Measurements from ENCODE around the gene FGF22. TPM values are rescaled to one million over a fixed set of nuclear protein-coding genes. Genes with fewer than 3 reads are reported as not detected.

FGF22 gene
- polyA plus RNA-seq, 2 donors = 0.53 to 0.86 TPM

DNA sequence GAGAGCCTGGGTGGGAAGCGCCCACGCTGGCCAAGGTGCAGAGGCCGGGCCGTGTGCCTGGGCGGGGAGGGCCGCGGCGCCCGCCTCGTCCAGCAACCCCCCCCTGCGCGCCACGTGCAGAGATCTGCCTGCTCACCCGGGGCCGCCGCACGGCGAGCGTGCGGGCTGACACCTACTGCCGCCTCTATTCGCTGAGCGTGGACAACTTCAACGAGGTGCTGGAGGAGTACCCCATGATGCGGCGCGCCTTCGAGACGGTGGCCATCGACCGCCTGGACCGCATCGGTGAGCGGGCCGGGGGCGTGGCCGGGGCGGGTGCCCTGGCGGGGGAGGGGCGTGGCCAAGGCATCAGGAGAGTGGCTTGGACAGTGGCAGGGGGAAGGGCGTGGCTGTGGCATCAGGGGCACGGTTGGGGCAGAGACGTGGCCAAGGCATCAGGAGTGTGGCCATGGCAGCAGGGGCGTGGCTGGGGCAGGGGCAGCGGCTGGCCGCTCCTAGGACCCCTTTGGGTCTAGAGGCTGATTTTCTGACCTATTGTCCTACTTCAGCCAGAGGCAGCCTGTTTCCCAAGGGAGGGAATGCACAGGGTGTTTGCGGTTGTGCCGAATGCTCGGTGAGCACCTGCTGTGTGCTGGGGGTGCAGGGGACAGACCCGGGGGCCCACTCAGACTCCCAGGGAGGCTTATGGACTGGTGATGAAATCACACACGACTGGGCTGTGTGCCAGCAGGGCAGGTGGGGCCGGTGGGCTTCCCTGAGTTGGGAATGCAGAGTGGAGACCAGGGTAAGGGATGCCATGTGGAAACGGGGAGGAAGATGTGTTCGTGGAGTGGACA is 25.7 kb upstream of the FGF22 start:
- H3K36me3 ChIP-seq (ENCODE audit: control insufficient read depth in 2 of 2, insufficient read depth in 2 of 2, low read length in 1 of 2) = peaks cover 0 to 11% of the 10 kb centered on the region in 2 donors
- H3K9me3 ChIP-seq (ENCODE audit: control insufficient read depth in 2 of 2, insufficient read depth in 1 of 2, low read depth in 1 of 2, low read length in 1 of 2) = peaks cover 0 to 4% of the 10 kb centered on the region in 2 donors
- H3K4me3 ChIP-seq (ENCODE audit: low read depth in 1 of 2, low read length in 2 of 2) = no peak overlapping the region
- peaks cover 0 to 3% of the 10 kb centered on the region in 2 donors for H3K4me1 ChIP-seq (ENCODE audit: control insufficient read depth in 2 of 2, insufficient read depth in 2 of 2, low read length in 1 of 2)
- H3K27me3 ChIP-seq (ENCODE audit: control insufficient read depth in 1 of 2, insufficient read depth in 2 of 2, low read length in 2 of 2) = peaks cover 0 to 4% of the 10 kb centered on the region in 2 donors
- no peak overlapping the region for H3K27ac ChIP-seq (ENCODE audit: low read depth in 2 of 2, low read length in 1 of 2)
- WGBS, 2 donors = 76 to 78% methylated on average over 43 to 54 of the region's 54 CpGs

DNA sequence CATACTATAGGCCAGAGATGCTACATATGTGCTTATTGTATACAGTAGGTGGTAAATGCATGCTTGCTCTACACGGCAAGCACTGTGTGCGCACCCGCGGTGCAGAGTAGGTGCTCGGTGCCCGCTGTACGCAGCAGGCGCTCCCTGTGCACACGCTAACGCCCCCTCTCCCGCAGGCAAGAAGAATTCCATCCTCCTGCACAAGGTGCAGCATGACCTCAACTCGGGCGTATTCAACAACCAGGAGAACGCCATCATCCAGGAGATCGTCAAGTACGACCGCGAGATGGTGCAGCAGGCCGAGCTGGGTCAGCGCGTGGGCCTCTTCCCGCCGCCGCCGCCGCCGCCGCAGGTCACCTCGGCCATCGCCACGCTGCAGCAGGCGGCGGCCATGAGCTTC is 24.1 kb upstream of the FGF22 start:
- Histone ChIP-seq H3K4me3 (ENCODE audit: low read depth in 1 of 2, low read length in 2 of 2) (no peak overlapping the region), H3K9me3 (ENCODE audit: control insufficient read depth in 2 of 2, insufficient read depth in 1 of 2, low read depth in 1 of 2, low read length in 1 of 2) (peaks cover 0 to 4% of the 10 kb centered on the region in 2 donors), H3K27ac (ENCODE audit: low read depth in 2 of 2, low read length in 1 of 2) (peak overlapping the region in 1 of 2 donors; percentile 11), H3K27me3 (ENCODE audit: control insufficient read depth in 1 of 2, insufficient read depth in 2 of 2, low read length in 2 of 2) (peaks cover 0 to 4% of the 10 kb centered on the region in 2 donors), H3K4me1 (ENCODE audit: control insufficient read depth in 2 of 2, insufficient read depth in 2 of 2, low read length in 1 of 2) (peaks cover 0 to 3% of the 10 kb centered on the region in 2 donors), H3K36me3 (ENCODE audit: control insufficient read depth in 2 of 2, insufficient read depth in 2 of 2, low read length in 1 of 2) (peaks cover 0 to 27% of the 10 kb centered on the region in 2 donors)
- 17 to 24% methylated on average over 33 of the region's 33 CpGs for WGBS, 2 donors

DNA sequence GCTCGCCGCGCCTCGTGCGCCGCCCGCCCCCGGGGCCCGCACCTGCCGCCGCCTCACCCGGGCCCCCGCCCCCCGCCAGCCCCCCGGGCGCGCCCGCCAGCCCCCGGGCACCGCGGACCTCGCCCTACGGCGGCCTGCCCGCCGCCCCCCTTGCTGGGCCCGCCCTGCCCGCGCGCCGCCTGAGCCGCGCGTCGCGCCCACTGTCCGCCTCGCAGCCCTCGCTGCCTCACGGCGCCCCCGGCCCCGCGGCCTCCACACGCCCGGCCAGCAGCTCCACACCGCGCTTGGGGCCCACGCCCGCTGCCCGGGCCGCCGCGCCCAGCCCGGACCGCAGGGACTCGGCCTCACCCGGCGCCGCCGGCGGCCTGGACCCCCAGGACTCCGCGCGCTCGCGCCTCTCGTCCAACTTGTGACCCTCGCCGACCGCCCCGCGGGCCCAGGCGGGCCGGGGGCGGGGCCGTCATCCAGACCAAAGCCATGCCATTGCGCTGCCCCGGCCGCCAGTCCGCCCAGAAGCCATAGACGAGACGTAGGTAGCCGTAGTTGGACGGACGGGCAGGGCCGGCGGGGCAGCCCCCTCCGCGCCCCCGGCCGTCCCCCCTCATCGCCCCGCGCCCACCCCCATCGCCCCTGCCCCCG is 23.5 kb upstream of the FGF22 start:
- 16 to 25% methylated on average over 23 to 97 of the region's 97 CpGs for WGBS, 2 donors
- Histone ChIP-seq H3K4me3 (ENCODE audit: low read depth in 1 of 2, low read length in 2 of 2) (peak overlapping the region; percentile 6 to 53), H3K27ac (ENCODE audit: low read depth in 2 of 2, low read length in 1 of 2) (no peak overlapping the region)

DNA sequence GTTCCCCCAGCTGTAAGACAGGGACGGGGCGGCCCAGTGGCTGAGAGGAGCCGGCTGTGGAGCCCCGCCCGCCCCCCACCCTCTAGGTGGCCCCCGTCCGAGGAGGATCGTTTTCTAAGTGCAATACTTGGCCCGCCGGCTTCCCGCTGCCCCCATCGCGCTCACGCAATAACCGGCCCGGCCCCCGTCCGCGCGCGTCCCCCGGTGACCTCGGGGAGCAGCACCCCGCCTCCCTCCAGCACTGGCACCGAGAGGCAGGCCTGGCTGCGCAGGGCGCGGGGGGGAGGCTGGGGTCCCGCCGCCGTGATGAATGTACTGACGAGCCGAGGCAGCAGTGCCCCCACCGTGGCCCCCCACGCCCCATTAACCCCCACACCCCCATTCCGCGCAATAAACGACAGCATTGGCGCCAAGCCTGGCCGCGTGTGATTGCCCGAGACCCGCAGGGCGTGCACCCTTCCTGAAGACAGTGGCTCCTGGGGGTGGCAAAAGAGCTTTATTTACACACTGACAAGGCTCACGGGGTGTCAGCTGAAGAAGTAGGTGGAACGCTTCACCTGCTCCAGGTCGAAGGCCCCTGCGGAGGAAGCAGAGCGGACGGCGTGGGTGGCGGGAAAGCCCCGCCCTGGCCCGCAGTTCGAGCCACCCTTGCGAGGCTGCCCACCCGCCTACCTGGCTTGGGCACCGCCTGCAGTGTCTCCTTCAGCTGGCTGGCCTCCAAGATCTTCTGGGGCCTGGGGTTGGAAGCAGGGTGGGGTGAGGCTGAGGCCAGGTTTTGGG is 22.7 kb upstream of the FGF22 start:
- H3K4me1 ChIP-seq (ENCODE audit: control insufficient read depth in 2 of 2, insufficient read depth in 2 of 2, low read length in 1 of 2) = peaks cover 0 to 3% of the 10 kb centered on the region in 2 donors
- peaks cover 0 to 37% of the 10 kb centered on the region in 2 donors for H3K36me3 ChIP-seq (ENCODE audit: control insufficient read depth in 2 of 2, insufficient read depth in 2 of 2, low read length in 1 of 2)

More for the DNA sequence above, 23.5 kb upstream of the FGF22 start:
- peaks cover 0 to 2% of the 10 kb centered on the region in 2 donors for H3K27me3 ChIP-seq (ENCODE audit: control insufficient read depth in 1 of 2, insufficient read depth in 2 of 2, low read length in 2 of 2)
- peaks cover 0 to 3% of the 10 kb centered on the region in 2 donors for H3K4me1 ChIP-seq (ENCODE audit: control insufficient read depth in 2 of 2, insufficient read depth in 2 of 2, low read length in 1 of 2)
- H3K36me3 ChIP-seq (ENCODE audit: control insufficient read depth in 2 of 2, insufficient read depth in 2 of 2, low read length in 1 of 2) = peaks cover 0 to 30% of the 10 kb centered on the region in 2 donors
- H3K9me3 ChIP-seq (ENCODE audit: control insufficient read depth in 2 of 2, insufficient read depth in 1 of 2, low read depth in 1 of 2, low read length in 1 of 2) = peaks cover 0 to 4% of the 10 kb centered on the region in 2 donors

DNA sequence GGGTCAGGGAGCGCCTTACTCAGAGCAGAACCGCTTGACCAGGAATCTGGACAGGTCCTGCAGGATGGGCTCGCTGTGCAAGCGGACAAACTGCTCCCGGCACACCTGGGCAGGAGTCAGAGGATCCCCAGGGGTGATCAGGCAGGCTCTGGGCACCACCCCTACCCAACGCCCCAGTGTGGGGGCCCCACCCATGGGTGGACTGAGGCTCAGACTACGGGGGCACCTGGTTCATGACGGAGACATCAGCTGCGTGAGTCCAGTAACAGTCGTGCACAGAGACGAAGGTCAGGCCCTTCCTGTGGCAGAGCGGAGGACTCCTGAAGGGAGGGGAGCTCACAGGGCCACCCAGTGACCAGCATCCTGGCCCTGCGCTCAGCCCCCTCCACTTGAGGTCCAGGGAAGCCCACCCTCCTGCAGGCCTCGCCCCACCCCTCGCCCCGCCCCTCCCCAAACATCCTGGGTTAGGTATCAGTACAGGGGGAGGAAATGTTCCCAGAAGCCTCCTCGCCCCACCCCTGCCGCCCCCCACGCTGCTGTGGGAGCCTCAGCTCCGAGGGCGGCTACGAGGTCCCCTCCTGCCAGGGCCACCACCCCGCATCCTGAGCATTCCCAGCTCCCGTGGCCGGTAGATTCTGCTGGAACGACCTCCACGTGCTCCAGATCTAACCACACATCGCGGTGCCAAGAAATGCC is 22.0 kb upstream of the FGF22 start:
- no peaks in the 10 kb centered on the region for H3K27me3 ChIP-seq (ENCODE audit: control insufficient read depth in 1 of 2, insufficient read depth in 2 of 2, low read length in 2 of 2)
- peaks cover 0 to 45% of the 10 kb centered on the region in 2 donors for H3K36me3 ChIP-seq (ENCODE audit: control insufficient read depth in 2 of 2, insufficient read depth in 2 of 2, low read length in 1 of 2)
- 83% methylated on average over 26 to 29 of the region's 29 CpGs for WGBS, 2 donors
- peaks cover 0 to 3% of the 10 kb centered on the region in 2 donors for H3K4me1 ChIP-seq (ENCODE audit: control insufficient read depth in 2 of 2, insufficient read depth in 2 of 2, low read length in 1 of 2)
- H3K4me3 ChIP-seq (ENCODE audit: low read depth in 1 of 2, low read length in 2 of 2) = no peak overlapping the region
- peak overlapping the region in 1 of 2 donors; percentile 38 for H3K27ac ChIP-seq (ENCODE audit: low read depth in 2 of 2, low read length in 1 of 2)
- H3K9me3 ChIP-seq (ENCODE audit: control insufficient read depth in 2 of 2, insufficient read depth in 1 of 2, low read depth in 1 of 2, low read length in 1 of 2) = peaks cover 0 to 4% of the 10 kb centered on the region in 2 donors

More for the DNA sequence above, 22.7 kb upstream of the FGF22 start:
- Histone ChIP-seq H3K27ac (ENCODE audit: low read depth in 2 of 2, low read length in 1 of 2) (peak overlapping the region; percentile 54 to 58), H3K27me3 (ENCODE audit: control insufficient read depth in 1 of 2, insufficient read depth in 2 of 2, low read length in 2 of 2) (no peaks in the 10 kb centered on the region), H3K4me3 (ENCODE audit: low read depth in 1 of 2, low read length in 2 of 2) (peak overlapping the region in 1 of 2 donors; percentile 53), H3K9me3 (ENCODE audit: control insufficient read depth in 2 of 2, insufficient read depth in 1 of 2, low read depth in 1 of 2, low read length in 1 of 2) (peaks cover 0 to 4% of the 10 kb centered on the region in 2 donors)
- 74 to 75% methylated on average over 53 to 58 of the region's 58 CpGs for WGBS, 2 donors

DNA sequence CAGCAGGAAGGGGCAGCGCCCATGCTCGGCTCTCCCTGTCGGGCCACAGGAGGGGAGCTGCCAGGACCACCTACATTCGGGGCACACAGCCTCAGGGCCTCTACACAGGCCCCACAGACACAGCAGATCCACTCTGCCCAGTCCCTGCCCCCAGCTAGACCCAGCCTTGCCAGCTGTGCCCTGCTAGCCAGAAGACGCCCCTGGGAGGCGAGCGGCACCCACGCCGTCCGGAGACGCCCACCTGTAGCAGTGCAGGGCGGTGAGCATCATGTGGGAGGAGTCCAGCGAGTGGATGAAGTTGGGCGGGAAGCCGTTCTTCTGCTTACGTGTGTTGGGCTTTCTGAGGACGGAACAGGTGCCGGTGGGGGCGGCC is 21.4 kb upstream of the FGF22 start:
- Histone ChIP-seq H3K4me3 (ENCODE audit: low read depth in 1 of 2, low read length in 2 of 2) (no peak overlapping the region), H3K4me1 (ENCODE audit: control insufficient read depth in 2 of 2, insufficient read depth in 2 of 2, low read length in 1 of 2) (peaks cover 0 to 3% of the 10 kb centered on the region in 2 donors), H3K27me3 (ENCODE audit: control insufficient read depth in 1 of 2, insufficient read depth in 2 of 2, low read length in 2 of 2) (no peaks in the 10 kb centered on the region), H3K9me3 (ENCODE audit: control insufficient read depth in 2 of 2, insufficient read depth in 1 of 2, low read depth in 1 of 2, low read length in 1 of 2) (peaks cover 0 to 4% of the 10 kb centered on the region in 2 donors), H3K36me3 (ENCODE audit: control insufficient read depth in 2 of 2, insufficient read depth in 2 of 2, low read length in 1 of 2) (peaks cover 0 to 50% of the 10 kb centered on the region in 2 donors), H3K27ac (ENCODE audit: low read depth in 2 of 2, low read length in 1 of 2) (peak overlapping the region in 1 of 2 donors; percentile 38)
- WGBS, 2 donors = 87 to 91% methylated on average over 19 of the region's 19 CpGs

DNA sequence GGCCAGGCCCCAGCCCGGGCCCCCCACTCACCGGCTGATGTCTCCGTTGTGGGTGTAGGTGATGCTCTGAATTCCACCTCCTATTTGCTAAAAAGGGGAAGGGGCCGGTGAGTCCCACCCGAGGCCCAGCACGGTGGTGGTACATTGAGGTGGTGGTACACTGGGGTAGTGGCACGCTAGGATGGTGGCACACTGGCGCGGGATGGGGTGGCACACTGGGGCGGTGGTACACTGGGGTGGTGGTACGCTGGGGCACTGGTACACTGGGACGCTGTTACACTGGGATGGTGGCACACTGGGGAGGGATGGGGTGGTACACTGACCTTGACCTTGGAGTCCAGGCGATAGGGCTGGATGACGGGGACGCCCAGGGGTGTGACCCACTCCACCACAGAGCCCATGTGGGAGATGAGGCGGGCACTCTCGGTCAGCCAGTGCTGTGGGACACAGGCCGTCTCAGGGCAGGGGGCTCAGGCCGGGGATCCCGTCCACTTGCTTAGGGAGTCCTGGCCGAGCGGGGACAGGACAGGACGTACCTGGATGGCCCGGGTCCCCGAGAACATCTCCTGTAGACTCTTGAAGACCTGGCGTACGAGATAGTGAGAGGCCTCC is 20.9 kb upstream of the FGF22 start:
- Histone ChIP-seq H3K4me1 (ENCODE audit: control insufficient read depth in 2 of 2, insufficient read depth in 2 of 2, low read length in 1 of 2) (peaks cover 0 to 3% of the 10 kb centered on the region in 2 donors), H3K4me3 (ENCODE audit: low read depth in 1 of 2, low read length in 2 of 2) (no peak overlapping the region), H3K27me3 (ENCODE audit: control insufficient read depth in 1 of 2, insufficient read depth in 2 of 2, low read length in 2 of 2) (no peaks in the 10 kb centered on the region), H3K9me3 (ENCODE audit: control insufficient read depth in 2 of 2, insufficient read depth in 1 of 2, low read depth in 1 of 2, low read length in 1 of 2) (peaks cover 0 to 4% of the 10 kb centered on the region in 2 donors), H3K27ac (ENCODE audit: low read depth in 2 of 2, low read length in 1 of 2) (no peak overlapping the region), H3K36me3 (ENCODE audit: control insufficient read depth in 2 of 2, insufficient read depth in 2 of 2, low read length in 1 of 2) (peaks cover 0 to 55% of the 10 kb centered on the region in 2 donors)
- WGBS, 2 donors = 93% methylated on average over 27 of the region's 27 CpGs

DNA sequence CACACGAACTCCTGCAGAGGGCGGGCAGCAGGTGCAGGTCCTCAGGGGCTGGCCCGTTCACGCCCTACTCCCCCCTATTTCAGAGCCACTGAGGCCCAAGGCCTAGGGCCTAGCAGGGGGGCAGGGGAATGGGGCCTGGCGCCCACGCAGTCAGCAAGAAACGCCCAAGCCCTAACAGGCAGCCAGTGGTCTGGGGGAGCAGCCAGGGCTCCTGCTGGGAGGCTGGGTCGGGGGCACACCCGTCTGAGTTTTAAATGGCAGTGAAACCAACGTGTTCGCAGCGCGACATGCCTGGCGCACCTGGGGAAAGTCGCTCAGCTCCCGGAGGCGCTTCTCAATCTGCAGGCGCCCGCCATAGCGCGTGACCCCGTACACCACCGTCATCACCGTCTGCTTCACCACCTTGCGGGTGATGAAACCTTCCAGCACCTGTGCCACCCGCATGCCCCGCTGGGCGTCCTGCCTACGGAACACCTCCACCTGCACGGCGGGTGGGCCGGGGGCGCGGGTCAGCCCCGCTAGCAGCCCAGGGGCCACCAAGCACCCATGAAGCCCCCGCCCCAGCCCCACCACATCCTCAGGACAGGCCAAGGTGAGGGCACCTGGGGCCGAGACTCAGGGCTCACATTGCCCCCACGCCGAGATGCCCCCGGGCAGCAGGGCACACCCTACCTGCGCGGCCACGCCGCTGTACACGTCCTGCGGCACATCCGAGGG is 20.2 kb upstream of the FGF22 start:
- Histone ChIP-seq H3K4me1 (ENCODE audit: control insufficient read depth in 2 of 2, insufficient read depth in 2 of 2, low read length in 1 of 2) (peaks cover 0 to 3% of the 10 kb centered on the region in 2 donors), H3K27me3 (ENCODE audit: control insufficient read depth in 1 of 2, insufficient read depth in 2 of 2, low read length in 2 of 2) (no peaks in the 10 kb centered on the region), H3K27ac (ENCODE audit: low read depth in 2 of 2, low read length in 1 of 2) (no peak overlapping the region), H3K36me3 (ENCODE audit: control insufficient read depth in 2 of 2, insufficient read depth in 2 of 2, low read length in 1 of 2) (peaks cover 0 to 59% of the 10 kb centered on the region in 2 donors), H3K4me3 (ENCODE audit: low read depth in 1 of 2, low read length in 2 of 2) (no peak overlapping the region), H3K9me3 (ENCODE audit: control insufficient read depth in 2 of 2, insufficient read depth in 1 of 2, low read depth in 1 of 2, low read length in 1 of 2) (peaks cover 0 to 4% of the 10 kb centered on the region in 2 donors)
- WGBS, 2 donors = 92 to 95% methylated on average over 46 to 47 of the region's 47 CpGs

All from esophagus (tissue), 2 donors.